Measurements from ENCODE around the gene ARNT2.

The ARNT2 gene

DNA sequence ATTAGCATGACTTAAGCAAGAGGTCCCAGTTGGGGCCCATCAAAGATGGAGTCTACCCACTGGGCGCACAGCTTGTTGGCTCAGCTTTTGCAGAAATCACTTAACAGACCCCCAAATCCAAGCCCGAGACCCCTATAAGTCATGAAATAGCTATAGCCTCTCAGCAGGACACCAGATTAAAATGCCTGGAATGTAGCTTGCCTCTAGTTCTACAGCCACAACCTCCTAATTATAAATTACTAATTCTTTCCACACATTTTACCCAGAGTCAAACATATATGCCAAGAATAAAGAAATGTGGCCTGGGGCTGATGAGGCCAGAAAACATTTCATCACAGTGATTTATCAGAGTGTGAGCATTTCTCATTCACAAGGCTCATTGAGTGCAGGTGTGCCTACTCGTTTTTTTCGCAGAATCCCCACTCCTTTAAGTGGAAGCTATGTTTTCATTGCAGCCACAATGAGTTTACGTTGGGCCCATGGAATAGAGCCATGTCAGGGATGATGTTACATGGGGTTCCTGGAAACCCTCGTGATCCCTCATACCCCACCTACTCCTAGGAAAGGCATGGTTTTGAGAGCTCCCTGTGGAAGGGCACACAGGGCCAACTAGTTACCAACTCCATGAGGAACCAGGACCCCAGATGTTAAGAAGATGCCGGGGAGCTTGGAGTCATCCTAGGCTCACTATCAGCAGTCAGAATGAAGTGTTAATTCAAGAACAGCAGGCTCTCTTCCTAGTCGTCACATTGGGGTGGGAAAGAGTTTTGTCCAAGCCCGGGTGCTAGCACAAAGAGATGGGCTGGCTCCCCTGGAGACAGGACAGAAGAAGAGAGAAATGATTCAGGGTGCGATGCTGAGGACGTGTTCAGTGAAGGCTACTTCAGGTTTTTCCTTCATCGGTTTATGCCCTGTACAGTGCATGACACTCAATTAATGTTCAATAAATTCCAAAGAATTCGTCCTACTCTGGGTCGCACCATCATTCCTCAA is 200.7 kb downstream of the ARNT2 start:
- no peak for DNase-seq

DNA sequence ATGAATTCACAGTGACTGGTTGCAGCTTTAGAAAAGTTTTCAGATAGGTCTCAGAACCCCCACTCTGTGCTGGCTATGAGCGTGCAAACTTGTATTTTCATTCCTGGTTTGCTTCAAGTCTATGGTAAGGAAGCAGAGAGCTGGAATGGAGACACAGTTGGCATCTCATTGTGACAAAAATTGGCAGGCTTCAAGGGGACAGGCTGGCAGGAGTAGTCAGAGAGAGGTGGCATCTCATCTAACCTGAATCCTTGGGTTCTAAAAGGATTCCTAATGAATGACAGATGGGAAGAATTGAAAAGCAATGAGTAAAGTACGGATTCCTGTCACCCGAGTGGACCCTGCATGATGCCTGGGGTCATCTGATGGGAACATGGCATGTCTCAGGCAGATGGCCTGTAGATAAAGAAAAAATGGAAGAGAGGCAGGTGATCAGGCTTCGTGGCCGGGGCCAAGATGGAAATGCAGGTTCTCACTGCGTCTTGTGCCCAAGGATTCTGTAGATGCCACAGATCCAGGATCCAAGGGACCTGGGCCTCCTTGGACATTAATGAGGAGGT is 201.5 kb downstream of the ARNT2 start:
- DNase-seq = no peak

DNA sequence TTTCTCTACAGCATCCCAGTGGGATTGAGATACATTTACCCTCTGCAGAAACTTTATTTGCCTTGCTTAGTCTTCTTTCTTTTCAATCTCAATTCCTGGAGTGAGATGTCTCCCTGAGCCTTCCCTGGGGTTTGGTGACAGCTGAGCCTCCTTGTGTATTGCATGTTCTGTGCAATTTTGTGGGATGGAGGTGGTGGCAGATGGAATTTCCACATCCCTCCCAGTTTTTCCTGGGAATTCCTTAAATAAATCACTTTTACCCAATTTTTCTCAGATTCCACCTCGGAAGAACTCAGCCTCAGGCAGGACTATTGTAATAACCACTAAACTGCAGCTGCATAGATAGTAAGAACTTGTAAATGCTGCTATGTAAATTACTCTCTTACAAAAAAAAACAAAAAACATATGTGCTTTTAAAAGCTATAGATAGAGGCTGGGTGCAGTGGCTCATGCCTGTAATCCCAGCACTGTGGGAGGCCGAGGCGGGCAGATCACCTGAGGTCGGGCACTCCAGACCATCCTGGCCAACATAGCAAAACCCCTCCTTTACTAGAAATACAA is 202.4 kb downstream of the ARNT2 start:
- DNase-seq = no peak

DNA sequence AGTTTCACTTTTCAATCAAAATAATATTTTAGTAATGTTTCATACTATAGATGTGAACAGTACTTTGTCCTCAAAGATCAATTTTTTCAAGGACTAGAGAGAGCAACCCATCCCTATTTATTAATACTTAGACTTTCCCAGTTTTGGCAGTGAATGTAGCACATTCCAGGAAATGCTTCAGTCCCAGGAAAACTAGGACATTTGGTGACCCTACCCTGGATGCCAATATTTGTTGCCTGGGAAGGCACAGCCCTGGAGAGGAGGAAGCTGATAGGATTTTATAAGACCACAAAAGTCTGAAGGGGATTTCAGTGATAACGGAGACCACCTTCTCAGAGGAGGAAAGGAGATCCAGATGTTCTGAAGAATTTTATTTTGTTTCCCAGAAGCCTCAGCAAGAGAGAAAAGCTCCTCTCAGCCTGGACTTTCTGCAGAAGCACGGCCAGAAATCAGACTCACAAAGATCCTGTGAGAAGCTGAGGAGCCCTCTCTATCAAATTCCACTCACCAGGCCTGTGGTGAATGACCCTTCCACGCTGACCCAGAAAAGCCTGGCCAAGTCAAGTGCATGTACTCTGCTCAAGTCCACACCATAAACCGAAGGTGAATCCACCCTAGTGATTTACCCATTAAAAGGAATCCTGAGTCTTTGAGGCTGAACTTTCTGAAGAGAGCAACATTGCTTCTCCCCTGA is 203.3 kb downstream of the ARNT2 start:
- no peak for DNase-seq

GRCh38 chr15:80608688-80609087 is 204.5 kb downstream of the ARNT2 start:
- DNase-seq = no peak

DNA sequence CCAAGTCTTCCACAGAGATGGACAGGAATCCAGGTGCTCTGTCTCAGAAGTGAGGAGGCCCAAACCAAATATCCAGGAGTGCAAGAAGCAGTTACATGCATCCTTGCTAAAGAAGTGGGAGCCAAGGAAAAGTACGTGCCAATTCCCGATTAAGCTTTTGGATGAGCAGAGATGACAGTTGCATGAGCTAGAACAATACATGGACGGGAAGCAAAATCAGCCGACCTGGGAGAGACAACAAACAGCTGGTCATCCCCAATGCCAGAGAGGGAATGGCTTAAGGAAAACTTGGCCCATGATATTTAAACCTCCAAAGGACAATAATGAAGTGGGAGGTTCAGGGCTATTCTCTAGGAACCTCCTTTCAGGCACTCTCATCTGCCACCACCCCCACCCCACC is 204.9 kb downstream of the ARNT2 start:
- no peak for DNase-seq

GRCh38 chr15:80609512-80609946 is 205.3 kb downstream of the ARNT2 start:
- no peak for DNase-seq

DNA sequence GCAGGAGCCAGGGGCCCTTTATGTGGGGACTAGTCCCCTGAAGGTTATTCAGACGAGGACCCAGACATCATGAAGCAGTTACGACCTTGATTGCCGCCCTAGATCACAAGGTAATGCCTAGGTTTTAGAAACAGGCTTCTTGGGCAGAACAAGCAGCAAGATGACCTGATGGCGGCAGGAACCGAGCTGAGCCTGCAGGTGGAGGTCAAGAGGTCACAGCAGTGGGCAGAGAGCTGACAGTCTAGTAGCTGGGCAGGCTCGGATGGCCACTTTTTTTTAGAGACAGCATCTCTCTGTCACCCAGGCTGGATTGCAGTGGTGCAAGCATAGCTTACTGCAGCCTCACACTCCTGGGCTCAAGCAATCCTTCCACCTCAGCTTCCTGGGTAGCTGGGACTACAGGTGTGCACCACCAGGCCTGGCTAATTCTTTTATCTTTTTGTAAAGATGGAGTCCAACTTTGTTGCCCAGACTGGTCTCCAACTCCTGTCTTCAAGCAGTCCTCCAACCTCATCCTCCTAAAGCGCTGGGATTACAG is 207.4 kb downstream of the ARNT2 start:
- DNase-seq = no peak

GRCh38 chr15:80612118-80612823 is 208.1 kb downstream of the ARNT2 start:
- no peak for DNase-seq

- DNase-seq = no peak
Observed at GRCh38 chr15:80613762-80614365, 209.7 kb downstream of the ARNT2 start.

DNA sequence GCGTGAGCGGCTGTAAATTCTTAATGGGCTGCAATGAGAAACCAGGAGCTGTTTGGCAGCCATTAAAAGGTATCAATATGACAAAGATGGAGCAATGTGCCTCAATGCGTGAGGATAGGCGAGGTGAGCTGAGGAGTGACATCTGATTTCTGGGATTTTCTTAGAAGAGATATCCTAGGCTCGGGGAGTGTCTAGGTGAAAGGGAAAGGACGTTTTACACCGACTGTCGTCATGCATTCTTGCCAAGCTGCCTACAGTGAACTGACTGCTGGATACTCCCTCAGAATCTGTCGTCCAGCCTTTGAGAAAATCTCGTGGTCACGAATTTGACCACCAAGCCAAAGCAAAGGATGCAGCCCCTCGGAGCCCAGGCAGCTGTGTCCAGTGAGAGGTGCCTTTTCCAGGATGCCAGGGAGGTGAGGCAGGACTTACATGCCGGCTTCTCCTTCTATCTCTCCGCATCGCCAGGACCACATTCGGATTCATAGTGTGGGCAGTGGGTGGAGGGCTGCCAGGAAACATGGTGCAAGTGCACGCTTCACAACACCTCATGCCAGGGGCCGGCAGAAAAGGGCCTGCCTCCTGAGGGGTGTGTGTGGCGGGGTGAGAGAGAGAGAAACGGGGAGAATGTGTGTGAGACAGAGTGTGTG is 210.7 kb downstream of the ARNT2 start:
- DNase-seq = no peak

- no peak for DNase-seq
Observed at GRCh38 chr15:80615361-80615736, 211.2 kb downstream of the ARNT2 start.

DNA sequence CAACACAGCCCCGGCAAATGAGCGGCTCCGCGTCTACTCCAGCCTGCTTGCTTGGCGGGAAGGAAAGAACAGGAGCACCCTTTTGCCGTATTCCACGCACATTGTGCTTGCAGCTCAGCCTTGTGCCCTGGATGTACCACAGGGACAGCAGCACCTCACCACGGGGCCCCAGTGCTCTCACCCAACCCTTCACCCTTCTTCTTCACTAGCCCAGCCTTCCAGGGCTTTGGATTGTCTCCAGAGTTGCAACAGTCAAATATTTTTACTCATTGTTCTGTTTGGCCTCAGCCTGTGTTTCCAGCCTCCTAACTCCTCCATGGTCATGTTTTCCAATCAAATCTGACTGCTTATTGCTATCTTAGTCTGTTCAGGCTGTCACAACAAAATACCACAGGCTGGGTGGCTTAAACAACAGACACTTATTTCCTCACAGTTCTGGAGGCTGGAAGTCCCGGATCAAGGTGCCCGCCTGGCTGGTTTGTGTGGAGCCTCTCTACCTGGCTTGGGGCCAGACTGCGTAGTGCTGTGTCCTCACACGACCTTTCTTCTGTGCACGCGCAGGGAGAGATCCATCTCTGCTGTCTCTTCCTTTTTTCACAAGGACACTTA is 211.7 kb downstream of the ARNT2 start:
- no peak for DNase-seq

DNA sequence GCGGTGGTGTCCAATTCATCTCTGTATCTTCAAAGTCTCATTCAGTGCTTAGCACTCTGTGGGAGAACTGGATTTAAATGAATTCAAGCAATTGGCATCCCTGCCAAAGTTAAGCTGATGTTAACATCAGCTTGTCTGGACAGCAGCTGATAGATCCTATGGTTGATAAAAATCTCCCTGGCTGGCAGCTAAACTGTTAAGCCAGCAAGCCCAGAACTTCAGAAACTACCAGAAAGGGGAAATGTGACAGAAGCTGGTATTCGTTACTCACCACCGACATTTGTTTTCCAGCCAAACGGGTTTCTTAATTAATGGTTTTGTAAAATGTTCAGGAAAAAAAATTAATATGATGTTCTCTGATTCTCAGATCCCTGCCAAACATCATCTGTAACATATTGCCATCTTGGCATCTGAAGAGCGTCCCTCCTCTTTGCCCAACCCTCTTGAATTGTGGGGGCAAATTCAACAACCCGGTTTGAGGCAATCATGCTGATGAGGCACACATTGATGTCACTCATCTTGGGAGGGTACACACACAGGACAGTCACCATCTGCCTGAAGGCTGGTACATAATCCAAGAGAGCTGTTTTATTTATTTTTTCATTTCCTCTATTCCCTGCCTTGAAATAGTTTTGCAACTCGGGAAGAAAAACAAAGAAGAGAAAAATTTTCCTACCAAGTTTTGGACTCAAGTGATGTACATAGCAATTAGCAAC is 214.7 kb downstream of the ARNT2 start:
- DNase-seq = no peak

DNA sequence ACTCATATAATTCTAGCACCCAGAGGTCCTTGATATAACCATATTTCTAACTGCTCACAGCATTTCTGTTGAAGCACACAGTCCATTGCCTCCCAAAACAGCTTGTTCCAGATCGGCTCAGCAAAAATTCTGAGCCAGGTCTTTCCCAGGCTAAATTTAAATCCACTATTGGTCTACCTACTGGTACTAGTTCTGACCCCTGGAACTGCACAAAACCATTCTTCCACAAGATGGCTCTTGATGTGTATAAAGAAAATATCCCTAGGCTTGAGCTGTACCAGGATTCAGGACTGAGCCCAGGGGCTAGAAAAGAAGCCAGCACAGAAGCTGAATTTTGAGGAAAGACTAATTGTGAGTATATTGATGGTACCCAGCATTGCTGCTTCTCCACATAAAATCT is 215.5 kb downstream of the ARNT2 start:
- DNase-seq = no peak

DNA sequence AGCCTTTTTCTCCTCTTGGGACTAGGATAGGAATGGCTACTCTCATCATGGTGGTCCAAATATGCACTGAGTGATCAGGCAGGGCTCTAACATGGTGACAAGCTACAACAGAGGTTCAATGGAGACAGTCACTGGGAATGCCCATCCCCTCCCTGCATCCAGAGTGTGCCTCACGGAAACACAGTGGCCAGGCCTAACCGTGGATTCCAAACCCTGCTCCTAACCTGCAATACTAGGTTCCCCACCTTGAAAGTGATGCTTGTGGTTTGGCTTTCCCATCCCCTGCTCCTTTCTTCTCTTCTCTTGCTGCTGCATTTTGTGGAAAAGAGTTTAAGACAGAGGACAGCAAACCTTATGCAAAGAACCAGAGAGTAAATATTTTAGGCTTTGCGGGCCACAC is 216.0 kb downstream of the ARNT2 start:
- DNase-seq = no peak

DNA sequence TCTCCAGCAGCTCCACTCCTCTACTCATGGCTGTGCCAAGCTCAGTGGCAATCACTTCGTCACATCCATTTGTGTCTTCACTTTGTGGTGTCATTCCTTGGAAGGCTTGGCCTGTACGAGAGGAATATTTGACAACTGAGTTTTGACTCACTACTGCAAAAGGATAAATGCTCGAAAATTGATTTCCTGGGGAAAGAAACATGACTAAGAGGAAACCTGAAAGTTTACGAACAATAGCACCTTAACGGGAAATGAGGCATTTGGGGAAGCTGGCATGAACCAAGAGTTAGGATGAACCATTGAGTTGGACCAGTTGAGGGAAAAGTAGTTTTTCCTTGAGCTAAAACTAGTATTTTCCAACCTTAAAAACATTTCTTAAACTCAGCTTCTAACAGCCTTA is 216.7 kb downstream of the ARNT2 start:
- DNase-seq = no peak

- no peak for DNase-seq
Observed at GRCh38 chr15:80626643-80627120, 222.5 kb downstream of the ARNT2 start.

- no peak for DNase-seq
Observed at GRCh38 chr15:80629355-80629754, 225.2 kb downstream of the ARNT2 start.

DNA sequence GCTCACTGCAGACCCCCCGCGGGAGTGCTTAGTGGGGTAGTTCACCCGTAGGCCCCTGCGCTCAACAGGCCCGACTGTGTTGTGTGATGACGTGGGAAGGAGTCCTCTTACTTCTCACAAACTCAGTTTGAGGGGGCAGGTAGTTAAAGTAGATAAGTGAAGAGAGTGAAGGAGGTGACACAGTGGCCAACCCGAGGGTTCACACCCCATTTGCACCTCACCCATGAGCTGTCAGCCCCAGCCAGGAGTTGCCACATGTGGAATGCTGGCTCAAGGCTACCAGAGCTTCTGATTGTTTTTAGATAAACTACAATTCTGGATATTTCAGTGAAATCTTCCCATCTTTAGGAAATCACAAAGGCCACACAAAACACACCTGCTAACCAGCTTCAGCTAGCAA is 226.8 kb downstream of the ARNT2 start:
- no peak for DNase-seq

Data from activated CD4-positive, alpha-beta T cell treated with anti-CD3 and anti-CD28 coated beads, Interleukin-2, amount 50 U/mL, for 16 hours (primary cell).